Measurements from ENCODE around the gene APOBEC3B.
"Not testable (repeated sequence)": the region's sequence is repeated elsewhere in the genome, so short reads cannot be mapped to it uniquely, and the experiment has no call there.

APOBEC3B gene

DNA sequence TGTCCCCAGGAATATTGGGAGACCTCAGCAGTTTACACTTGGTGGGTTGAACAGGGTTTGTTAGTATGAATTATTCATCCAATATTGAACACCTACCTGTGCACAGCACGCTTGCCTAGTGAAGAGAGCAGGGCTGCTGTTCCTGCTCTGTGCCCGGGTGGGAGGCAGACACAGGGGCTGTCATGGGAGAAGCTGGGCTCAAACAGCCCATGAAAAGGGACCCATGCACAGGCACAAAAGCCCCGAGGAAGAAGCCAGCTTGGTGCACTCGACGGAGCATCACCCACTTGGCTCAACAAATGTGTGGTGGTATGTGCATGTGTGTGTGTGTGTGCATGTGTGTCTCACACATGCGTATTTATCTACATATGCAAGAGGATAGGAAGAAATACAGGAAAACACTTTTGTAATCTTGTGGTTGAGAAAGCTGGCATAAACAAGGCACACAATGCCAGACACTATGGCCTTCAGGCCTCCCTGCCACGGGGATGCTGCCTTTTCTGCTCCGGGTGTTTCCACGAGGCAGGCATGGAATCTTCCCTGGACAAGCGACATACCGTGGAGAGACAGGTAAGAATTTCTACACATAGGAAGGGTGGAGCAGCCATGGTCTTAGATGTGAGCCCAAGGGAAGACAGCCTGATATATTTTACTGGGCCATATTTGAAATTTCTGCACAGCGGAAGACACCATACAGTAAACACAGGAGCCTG lies 29.7 kb upstream of the APOBEC3B start:
- DNase-seq = no peak

DNA sequence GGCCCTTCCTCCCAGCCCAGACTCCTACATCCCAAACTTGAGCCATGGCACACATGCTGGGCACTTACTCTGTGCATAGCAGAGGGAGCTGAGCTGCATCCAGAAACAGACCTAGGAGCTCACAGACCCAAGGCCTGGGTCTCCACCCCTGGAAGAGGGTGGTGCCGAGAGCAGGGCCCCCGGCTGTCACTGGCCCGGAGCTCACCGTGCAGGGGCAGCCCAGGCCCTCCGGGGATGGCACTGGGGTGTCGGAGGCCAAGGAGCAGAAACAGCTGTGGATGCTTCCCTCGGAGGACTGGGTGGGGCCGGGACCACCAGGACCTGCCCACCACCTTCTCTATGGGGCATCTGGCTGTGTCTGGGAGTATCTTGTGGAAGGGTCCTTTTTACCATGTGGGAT lies 29.1 kb upstream of the APOBEC3B start:
- DNase-seq = no peak

DNA sequence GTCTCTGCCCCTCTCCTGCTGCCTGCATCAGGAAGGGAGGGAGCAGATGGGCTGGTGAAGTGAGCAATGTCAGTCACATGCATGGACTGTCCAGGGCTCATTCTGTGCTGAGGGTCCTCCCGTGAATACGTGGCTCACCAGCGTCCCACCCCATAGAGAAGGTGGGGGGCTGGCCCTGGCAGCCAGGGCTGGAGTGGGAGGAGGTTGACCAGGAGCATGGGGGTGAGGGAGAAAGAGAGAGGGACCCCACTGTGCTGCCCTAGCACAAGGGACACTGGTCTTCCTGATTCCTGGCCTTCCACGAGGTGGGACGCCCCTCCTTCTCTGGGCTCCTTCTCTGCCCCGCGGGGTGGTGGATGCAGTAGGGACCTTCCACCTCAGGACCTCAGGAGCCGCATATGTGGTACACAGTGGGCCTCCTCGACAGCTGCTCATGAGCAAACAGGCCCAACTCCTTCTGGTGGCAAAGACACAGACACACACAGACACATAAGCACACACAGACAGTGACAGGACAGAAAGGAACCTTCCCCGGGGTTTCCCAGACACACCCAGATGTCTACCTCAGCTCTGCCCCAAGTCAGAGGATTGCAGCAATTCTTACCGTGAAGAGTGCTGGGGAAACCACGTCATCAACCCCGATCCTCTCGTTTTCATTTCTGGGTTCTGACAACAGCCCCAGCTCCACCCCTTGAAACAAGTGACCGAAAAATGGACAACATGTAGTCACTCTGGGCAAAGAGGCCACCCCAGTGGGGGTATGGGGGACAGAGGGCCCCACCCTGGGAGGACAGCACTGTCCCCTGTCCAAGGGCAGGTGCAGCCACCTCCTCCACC lies 28.4 kb upstream of the APOBEC3B start:
- DNase-seq = no peak

DNA sequence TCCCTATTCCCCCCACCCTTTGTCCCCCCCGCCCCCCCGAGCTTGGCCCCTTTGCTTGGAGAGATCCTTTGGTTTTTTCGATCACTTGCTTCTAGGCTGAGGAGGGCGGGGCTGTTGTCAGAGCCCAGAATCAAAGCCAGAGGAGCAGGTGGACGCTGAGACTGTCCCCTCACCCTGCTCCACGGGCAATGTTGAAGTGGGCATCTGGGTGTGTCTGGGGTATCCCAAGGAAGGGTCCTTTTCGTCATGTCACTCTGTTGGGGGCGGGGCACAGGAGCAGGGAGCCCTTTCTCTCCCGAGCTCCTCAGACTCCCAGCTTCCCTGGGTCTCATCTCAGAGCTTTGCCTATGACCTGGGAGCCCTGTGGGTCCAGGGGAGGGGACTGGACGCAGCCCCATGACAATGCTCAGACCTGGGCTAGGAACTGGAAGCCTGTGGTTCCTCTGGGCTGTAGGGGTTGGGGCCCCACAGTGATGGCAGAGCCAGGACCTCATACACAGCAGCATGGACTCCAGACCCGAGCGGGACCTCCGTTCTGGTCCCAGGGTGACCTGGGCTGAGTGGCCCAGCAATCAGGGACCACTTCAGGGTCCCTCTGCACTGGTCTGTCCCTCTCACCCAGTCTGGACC lies 27.6 kb upstream of the APOBEC3B start:
- DNase-seq = no peak

DNA sequence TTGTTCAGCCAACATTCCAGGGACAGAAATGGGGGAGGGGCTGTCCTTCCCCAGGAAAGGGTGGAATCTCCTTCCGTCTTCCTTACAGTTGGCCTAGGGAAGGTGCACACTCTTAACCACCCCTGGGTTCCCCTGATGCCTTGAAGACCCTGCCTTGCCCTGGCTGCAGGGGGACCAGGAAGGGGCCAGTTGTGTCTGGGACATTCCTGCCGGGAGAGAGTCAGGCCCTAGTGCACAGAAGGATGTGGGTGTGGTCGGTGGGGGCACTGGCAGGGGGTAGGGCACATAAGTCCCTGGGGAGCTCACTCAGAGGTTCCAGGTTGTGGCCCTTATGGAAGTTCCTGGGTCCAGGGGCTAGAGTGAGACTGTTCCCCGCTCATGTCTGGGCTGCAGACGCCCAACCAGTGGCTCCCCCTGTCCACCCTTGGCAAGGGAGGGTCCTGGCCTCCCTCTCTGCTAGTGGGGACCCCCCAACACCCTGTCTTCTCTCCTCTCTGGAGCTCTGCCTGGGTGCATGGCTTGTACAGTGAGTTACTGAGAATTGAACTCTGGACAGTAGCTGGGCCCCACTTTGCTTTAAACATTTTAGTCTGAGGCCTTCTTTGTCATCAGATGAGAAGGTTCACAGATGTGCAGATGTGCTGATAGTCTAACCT lies 26.8 kb upstream of the APOBEC3B start:
- peak; percentile 9 for DNase-seq

DNA sequence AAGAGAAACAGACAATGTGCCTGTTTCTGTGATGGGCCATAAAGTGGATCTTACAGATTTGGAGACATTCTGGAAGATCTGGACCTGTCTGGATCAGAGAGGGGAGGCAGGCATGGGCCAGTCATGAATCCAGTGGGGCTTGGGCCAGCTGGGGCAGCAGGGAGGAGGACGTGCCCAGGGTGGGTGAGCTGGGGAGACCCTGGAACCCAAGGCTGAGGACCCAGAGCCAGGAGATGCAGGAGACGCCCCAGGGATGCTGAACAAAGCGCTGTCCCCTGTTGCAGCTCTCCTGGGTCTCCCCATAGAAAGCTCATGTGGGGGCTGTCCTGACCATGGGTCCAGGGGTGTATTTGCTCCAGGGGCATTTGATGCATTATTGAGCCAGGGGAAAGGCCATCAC lies 26.2 kb upstream of the APOBEC3B start:
- DNase-seq = no peak

DNA sequence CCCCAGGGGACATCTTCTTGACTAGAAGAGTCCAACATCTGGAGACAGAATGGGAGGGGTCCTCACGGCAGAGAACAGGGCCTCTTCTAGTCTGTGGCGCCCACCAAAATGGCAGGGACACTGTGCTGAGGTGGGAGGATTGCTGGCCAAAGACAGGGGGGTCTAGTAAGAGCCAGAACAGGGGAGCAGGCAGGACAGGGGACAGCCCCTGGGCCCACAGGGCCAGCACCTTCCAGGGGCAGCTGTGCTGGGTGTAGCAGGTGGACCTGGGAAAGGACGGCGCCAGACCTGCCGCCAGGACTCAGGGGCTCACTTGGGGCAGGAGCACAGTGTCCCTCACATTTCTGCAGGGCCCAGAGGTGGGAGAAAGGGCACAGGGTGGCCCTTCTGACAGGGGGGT lies 25.6 kb upstream of the APOBEC3B start:
- no peak for DNase-seq

DNA sequence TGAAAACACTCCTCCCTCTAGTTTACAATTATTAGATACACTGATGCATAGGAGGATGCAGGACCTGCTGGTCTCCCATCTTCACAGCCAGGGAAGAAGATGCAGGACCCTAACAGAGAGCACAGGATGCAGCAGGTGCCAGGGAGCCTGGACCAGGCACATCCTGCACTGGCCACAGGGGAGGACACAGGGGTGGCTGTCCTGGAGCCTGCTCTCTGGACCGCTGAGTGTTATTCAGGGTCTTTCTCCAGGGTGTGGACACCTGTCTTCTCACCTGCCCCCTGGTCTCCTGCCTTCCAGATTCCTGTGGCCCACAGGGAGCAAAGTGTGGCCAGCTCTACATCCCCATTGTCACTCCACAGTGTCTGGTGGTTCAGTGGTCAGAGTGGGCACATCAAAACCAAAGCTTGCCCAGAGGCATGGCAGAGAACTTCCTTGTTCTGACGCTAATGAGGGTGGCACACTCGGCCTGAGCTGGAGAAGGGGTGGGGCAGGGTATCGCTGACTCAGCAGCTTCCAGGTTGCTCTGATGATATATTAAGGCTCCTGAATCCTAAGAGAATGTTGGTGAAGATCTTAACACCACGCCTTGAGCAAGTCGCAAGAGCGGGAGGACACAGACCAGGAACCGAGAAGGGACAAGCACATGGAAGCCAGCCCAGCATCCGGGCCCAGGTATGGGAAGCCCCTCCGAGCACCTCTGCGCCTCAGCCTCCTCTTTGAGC lies 24.9 kb upstream of the APOBEC3B start, which contains the start of gene APOBEC3A:
Gene APOBEC3A (plus strand): TSS at position 564 of the 725 bp plus-strand sequence. CDS start 83 bp downstream, at position 647.
- DNase-seq = no peak

DNA sequence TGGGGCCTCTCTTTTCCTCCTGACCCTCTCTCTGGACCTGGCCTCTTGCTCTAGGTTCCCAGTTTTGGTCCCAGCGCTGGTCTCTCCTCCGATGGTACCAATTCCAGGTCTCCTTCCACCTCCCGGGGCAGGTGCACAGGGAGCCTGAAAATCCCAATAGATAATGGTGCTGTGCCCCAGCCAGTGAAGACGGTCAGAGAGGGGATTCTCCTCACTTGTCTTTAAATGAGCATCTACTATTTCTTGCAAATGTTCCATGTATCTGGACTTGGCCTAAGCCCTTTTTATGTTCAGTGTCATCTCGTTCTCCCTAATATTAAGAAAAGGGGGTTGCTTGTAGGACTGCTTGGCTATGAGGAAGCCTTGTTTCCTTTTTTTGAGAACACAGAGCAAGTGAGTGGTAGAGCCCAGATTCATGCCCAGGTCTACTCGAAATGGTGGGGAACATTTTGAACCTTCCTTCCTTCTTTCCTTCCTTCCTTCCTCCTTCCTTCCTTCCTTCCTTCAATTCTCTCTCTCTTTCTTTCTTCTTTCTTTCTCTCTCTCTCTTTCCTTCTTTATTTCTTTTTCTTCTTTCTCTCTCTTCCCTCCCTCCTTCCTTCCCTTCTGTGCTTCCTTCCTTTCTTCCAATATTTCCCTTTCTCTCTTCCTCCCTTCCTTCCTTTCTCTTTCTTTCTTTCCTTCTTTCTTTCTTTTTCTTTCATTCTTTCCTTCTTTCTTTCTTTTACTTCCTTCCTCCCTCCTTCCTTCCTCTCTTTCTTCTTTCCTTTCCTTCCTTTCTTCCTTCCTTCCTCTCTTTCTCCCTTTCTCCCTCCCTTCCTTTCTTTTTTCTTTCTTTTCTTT lies 24.1 kb upstream of the APOBEC3B start:
- no peak for DNase-seq

DNA sequence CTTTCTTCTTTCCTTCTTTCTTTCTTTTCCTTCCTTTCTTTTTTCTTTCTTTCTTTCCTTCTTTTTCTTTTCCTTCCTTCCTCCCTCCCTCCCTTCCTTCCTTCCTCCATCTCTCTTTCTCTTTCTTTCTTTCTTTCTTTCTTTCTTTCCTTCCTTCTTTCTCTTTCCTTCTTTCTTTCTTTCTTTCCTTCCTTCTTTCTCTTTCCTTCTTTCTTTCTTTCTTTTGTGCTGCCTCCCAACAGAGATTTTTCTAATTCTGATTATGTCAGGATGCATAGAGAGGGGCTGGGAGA lies 23.6 kb upstream of the APOBEC3B start:
- DNase-seq = not testable (repeated sequence)

DNA sequence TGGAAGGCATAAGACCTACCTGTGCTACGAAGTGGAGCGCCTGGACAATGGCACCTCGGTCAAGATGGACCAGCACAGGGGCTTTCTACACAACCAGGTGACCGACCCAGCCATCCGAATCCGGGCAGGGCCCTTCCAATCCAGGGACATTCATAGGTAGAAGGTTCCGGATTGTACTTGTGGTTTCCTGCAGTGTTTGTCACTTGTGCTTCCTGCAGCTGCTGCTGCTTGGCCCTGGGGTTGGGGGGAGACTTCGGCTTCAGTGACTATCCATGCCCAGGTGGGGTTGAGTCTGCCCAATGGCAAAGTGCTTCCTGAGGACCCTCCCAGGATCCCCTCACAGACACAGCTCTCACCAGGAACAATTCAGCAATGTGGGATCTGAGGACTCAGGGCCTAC lies 22.6 kb upstream of the APOBEC3B start:
- DNase-seq = no peak

DNA sequence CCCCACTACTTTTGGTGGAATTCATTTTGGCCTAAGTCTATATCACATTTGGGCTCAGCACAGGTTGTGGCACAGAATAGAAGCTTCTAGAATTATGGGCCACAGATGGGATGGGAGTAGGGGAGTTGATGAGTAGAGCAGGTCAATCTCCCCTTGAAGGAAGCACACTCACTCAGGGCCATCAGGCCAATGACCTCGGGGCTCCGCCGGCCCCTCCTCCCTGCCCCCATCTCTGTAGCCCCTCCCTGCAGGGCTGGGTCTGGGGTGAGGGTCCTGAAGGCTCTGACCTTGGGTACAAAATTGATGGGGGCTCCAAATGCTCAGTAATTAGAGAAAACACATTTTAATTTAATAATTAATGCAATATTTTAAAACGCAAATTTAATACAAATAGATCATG lies 21.5 kb upstream of the APOBEC3B start:
- not testable (repeated sequence) for DNase-seq

DNA sequence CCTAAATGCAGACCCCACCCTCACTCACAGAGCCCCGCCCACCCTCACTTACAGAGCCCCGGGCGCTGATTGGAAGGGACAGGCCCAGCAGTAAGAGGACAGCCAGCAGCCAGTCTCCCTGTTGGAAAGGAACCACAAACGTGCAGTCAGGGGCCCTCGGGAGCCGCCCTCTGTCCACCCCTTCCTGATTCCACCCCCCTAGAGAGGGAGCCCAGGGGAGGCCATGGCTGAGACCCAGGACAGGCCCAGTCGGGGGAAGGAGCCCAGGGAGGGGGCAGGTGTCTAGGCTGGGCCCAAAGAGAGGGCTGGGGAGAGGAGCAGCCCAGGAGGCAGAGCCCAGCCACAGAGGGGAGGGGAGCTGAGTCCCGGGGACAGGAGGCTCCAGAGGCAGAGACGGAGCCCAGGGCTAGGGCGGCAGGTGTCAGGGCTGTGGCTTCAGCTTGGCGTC lies 18.8 kb upstream of the APOBEC3B start:
- not testable (repeated sequence) for DNase-seq

DNA sequence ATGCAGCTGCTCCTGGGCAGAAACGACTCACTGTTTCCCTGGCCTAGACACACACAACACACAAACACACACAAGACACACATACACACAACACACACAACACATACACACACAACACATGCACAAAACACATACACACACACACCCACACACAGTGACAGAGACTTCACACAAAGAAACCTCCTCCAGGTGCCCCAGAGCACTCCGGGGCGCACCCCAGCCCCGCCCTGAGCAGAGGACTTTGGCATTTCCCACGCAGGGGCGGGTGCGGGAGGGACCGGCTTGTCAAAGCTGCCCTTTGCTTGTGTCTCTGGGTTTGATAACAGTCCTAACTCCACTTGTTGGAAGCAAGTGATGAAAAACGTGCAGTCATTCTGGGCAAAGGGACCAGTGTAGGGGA lies 18.3 kb upstream of the APOBEC3B start:
- DNase-seq = no peak

DNA sequence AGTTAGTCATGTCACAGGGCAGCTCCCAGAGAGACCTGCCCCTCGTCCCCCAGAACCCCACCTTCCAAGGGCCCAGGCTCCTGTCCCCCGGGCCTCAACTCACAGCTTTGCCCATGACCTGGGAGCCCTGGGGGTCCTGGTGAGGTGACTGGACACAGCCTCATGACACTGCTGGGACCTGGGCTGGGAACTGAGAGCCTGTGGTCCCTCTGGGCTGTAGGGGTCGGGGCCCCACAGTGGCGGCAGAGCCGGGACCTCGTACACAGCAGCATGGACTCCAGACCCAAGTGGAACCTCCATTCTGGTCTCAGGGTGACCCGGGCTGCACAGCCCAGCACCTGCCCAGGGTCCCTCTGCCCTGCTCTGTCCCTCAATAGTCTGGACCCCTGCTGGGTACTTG lies 17.8 kb upstream of the APOBEC3B start:
- no peak for DNase-seq

DNA sequence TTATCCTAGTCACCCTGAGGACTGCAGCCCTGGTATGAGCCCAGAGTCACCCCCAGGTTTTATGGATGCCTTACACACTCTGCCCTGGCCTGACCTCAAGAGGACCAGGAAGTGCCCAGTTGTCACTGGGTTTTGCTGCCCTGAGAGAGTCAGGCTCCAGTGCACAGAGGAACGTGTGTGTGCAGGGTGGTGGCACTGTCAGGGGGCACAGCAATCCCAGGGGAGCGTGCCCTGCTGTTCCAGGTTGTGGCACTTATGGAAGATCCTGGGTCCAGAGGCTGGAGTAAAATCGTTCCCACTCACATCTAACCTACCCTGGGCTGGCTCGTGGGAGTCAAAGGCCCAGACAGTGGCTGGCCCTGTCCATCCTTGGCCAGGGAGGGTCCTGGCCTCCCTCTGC lies 17.2 kb upstream of the APOBEC3B start:
- DNase-seq = no peak

DNA sequence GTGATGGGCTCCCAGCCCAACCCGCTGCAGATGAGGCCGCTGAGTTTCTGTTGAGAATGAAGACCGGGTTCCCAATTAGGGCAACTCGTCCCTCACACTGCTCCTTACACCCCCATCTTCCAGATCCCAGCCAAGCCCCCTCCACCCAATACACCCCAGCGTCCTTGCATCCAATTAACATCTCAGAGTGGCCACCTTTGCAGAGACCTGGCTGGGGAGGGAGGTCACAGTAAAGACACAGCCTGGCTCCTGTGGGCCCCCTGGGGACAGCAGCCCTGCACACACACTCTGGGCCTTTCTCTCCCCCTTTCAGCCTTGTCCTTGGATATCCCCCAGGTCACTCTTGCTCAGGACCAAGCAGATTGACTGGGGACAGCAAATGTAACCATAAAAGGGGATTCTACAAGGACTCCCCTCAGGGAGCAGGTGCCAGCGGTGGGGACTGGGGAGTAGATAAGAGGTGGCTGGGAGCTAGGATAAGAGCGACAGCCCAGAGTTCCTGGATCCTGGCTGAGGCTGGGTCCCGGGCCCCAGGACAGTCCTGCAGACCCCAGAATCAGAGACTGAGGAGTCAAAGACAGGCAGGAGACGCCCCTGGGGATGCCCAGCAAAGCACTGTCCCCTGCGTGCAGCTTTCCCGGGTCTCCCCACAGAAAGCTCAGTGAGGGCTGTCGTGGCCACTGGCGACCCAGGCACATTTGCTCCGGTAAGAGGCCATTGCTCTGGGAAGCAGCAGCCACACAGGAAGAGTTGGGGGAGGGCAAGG lies 16.4 kb upstream of the APOBEC3B start:
- no peak for DNase-seq

DNA sequence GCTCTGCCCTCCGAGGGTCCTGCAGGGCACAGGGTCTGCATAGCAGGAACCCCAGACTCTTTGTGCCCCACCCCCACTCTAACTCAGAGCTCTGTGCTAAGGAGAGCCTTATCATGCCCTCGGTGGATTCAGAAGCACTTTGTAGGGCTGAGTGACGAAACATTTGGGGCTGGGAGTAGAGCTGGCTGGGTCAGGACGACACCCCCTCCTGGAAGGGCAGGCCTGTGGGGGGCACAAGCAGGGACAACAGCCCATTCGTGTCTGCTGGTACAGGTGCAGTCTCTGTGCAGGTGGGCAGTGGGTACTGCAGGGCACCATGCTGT lies 15.8 kb upstream of the APOBEC3B start:
- DNase-seq = no peak

DNA sequence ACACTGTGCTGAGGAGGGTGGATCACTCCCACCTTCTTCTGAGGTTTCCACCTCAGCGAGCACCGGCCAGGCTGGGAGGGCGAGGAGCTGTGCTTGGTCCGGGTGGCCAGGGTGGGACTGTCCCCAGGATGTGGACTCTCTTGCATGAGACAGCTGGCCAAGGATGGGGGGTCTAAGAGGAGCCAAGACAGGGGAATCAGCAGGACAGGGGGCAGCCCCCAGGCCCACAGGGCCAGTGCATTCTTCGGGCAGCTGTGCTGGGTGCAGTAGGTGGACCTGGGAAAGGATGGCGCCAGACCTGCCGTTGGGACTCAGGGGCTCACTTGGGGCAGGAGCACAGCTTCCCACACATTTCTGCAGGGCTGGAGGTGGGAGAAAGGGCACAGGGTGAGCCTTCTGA lies 15.2 kb upstream of the APOBEC3B start:
- DNase-seq = no peak

DNA sequence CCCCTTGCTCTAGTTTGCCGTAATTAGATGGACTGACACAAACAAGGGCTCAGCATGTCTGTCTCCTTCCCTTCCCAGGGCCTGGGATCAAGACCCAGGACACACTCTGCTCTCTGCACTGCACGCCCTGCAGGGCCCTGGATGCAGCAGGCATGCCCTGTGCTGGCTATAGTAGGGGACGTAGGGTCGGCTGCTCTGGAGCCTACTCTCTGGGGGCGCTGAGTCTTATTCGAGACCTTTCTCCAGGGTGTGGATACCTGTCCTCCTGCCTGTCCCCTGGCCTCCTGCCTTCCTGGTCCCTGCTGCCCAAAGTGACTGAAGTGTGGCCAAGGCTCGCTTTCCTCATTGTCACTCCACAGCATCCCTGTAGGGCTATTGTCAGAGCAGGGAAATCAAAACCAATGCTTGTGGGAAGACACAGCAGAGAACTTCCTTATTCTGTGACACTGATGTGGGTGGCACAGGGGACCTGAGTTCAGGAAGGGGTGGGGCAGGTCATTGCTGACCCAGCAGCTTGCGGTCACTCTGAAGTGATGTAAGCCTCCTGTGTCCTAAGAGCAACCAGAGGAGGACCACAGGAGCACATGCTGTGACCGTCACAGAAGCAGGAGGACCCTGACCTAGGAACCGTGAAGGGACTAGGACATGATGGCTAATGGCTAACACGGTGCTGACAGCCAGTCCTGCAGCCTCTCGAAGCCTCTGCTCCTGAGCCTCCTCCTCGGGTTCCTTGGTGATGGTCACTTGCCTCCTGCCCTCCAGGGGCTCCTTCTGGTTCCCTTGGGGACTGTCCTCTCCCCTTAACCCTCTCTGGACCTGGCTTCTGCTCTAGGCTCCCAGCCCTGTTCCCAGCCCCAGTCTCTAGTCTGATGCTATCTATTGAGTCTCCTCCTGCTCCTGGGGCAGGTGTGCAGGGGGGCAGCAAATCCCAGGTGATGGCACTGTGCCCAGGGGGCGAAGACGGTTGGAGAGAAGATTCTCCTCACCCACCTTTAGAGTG lies 14.4 kb upstream of the APOBEC3B start:
- DNase-seq = no peak
